GM21526 (cell line): ENCODE measurements around the gene GNAT3.

Source experiments
- ATAC-seq: cut with Tn5 transposase; IDR thresholded peaks from one replicate; pipeline ENCODE4 v1.9.1; 2021; ENCODE audit warnings: moderate library complexity; ENCODE audit not compliant: unreplicated experiment, low FRiP score

GNAT3 gene

GRCh38 chr7:80428161-80429054 is 83.5 kb downstream of the GNAT3 start:
- ATAC-seq: no peak

- ATAC-seq: no peak
These were observed 84.6 kb downstream of the GNAT3 start for GRCh38 chr7:80427218-80427617.

- ATAC-seq: no peak
These were observed 91.0 kb downstream of the GNAT3 start for GRCh38 chr7:80420876-80421275.

DNA sequence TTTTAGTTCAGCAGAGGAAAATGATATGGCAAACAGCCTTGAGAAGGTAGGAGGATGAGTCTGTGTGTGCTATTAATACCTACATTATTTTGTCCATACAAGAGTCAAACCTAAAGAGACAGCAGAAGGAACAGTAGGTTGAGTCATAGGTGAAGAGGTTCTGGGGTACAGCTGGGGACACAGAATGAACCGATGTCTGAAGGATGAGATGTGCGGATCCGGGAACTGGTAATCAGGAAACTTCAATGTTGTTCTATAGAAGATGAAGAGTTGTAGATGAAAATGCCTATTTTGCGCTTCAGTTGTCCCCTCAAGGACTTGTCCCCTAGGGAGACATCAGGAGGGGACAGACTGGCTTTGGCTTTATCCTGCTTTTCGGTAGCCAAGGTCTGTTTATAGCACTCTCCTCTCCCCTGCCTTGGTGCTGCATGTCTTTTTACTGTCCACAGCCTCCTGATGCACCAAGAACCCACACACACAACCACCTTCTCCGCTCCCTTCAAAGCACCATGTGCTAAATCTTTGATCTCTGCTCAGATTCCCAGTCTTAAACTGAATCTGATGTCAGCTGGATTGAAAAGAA is 94.6 kb downstream of the GNAT3 start:
- no peak for ATAC-seq

- no peak for ATAC-seq
These were observed 96.3 kb downstream of the GNAT3 start for GRCh38 chr7:80415522-80415921.

DNA sequence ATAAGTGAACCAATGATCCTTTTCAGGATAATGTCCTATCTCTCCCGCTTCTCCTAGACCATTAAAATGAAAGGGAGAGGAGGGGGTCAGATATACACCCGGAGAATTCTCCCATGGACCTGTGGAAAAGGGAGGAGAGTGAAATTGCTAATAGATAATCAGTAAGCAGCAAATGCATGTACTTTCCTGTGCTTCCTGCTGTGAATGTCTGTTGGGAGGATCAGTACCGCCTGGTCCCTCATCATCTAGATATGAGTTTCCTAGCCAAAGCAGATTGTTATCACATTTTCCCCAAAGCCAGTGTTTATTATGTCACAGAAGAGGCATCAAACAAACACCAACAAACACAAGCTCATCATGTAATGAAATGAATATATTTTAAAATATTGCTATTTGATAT is 96.8 kb downstream of the GNAT3 start:
- ATAC-seq: no peak

GRCh38 chr7:80414331-80414730 is 97.5 kb downstream of the GNAT3 start:
- no peak for ATAC-seq

- no peak for ATAC-seq
These were observed 98.4 kb downstream of the GNAT3 start for GRCh38 chr7:80413383-80413945.

DNA sequence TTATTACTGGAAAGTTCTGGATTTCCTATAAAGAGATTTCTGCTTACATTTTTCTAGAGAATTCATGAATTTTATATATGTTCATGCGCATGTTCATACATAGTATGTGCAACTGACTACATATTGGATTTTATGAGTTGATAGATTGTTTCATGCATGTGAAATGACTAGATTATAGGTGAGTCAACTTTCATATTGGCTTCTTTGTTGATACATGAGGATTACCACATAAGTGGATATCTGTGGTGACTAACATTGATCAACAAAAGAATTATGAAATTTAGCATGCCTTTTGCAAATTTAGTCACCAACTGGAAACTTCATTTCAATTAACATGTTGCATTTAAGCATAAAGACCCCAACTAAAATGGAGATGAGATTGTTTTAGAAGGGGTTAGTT is 99.0 kb downstream of the GNAT3 start:
- no peak for ATAC-seq

- no peak for ATAC-seq
These were observed 100.2 kb downstream of the GNAT3 start for GRCh38 chr7:80411621-80412020.

- no peak for ATAC-seq
These were observed 101.8 kb downstream of the GNAT3 start for GRCh38 chr7:80410081-80410480.
